Cardiac septum (tissue), 1 donor: ENCODE measurements around the gene CHRNA7. TPM values are rescaled to one million over a fixed set of nuclear protein-coding genes. Genes with fewer than 3 reads are reported as not detected.

Source experiments
- DNase-seq: peaks from one replicate; pipeline ENCODE4 v3.0.0-alpha.2; 2020; ENCODE audit warnings: low spot score
- intact Hi-C: fragments of 100-400 bp; cut with DNase I; formaldehyde crosslinking; loops from one replicate; pipeline ENCODE4 v1.14.0; 2022
- long read RNA-seq: library from polyadenylated mRNA; unstranded; transcript quantifications from one replicate; pipeline ENCODE4 v2.0.0, GENCODE V29; 2021
- total RNA-seq: library from RNA; stranded (reverse); fragmentation: NEBNext Ultra II Directional; extraction: Animal tissue kit (Norgen Biotek cat#: 25700); gene quantifications from one replicate; pipeline ENCODE4 v1.2.1, GENCODE V29; 2021
- donor health status: DM: no; HTN: no; CAD: no.

The CHRNA7 gene
- total RNA-seq: 1.1 TPM
- long read RNA-seq: 0 reads

DNA sequence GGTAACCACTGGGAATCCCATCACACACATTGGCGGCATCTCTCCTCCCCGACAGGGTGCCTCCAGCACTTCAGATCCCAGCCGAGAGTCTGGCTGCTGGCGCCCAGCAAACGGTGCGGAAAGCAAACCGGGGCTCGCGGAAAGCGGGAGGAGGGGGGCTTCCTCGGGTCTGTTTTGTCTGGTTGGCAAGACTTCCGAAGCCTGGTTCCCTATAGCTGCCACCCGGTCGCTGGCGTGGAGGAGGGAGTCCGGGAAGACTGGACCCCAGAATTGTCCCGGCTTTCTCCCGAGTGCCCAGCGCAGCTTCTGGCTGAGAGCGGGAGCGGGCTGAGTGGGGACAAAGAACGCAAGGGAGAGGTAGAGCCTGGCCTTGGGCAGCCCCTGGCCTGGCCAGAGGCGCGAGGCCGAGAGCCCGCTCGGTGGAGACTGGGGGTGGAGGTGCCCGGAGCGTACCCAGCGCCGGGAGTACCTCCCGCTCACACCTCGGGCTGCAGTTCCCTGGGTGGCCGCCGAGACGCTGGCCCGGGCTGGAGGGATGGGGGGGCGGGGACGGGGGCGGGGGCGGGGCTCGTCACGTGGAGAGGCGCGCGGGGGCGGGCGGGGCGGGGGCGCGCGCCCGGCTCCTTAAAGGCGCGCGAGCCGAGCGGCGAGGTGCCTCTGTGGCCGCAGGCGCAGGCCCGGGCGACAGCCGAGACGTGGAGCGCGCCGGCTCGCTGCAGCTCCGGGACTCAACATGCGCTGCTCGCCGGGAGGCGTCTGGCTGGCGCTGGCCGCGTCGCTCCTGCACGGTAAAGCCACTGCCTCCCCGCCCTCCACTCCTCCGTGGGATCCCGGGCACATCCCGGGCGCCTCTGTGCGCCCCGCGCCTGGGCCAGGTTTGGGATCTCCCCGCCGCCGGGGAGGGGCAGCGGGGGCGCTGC is at the start of gene CHRNA7:
CHRNA7 (plus strand) TSS at position 654 of the 920 bp plus-strand sequence; CDS start at position 734, 80 bp downstream.
- DNase-seq: no peak
- intact Hi-C loops: loop anchor here (5.0 kb wide), 1 partner anchor 77 kb away; no protein-coding TSS in a partner anchor

DNA sequence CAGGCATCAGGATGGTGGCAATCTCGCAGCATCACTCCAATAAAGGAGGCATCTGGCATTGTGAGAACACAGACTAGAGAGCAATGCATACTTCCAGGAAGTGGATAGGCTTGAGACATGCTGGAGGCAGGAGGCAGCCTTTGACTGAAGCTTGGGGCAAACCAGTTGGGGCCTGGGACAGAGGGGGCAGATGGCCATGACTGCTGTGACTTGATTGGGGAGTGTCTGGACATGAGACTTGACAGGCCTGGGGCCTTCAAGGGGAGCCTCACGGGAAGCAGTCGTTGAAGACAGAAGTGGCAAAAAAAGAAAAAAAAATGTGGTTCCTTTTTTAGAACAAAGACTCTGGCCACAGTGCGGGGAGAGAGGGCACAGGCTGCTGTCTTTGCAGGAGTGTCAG is 44.7 kb upstream of the CHRNA7 start:
- DNase-seq: no peak
- intact Hi-C loops: no loop called here

DNA sequence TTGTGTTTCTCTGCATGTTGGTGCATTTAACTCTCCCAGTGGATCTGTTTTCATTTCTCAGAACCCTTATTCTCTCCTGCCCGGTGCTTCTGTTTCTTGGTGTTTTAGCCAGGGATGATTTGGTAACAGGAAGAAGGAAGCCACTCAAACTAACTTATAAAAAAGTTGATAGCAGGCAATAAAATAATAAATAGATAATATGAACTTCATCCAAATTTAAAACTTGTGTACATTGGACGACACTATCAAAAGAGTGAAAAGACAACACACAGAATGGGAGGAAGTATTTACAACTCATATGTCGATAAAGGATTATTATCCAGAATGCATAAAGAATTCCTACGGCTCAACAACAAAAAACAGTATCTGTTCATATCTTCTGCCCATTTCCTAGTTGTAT is 37.3 kb upstream of the CHRNA7 start:
- intact Hi-C loops: loop anchor here (10.0 kb wide), 1 partner anchor 102 kb away; no protein-coding TSS in a partner anchor
- no peak for DNase-seq

DNA sequence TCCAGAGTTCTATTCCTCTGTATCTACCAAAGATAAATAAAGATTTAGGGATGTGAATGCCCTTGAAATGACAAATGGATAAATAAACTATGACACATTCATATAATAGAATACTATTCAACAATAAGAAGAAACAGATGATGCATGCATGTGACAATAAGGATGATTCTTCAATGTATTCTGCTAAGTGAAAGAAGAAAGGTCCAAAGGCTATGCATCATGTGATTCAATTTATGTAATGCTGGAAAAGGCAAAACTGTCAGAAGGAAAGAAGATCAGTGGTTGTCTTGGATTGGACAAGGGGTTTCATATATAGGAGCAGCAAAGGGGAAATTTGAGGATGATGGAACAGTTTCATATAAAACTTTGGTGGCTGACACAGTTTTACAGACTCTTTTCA is 32.6 kb upstream of the CHRNA7 start:
- intact Hi-C loops: loop anchor here (10.0 kb wide), 1 partner anchor 97 kb away; no protein-coding TSS in a partner anchor

DNA sequence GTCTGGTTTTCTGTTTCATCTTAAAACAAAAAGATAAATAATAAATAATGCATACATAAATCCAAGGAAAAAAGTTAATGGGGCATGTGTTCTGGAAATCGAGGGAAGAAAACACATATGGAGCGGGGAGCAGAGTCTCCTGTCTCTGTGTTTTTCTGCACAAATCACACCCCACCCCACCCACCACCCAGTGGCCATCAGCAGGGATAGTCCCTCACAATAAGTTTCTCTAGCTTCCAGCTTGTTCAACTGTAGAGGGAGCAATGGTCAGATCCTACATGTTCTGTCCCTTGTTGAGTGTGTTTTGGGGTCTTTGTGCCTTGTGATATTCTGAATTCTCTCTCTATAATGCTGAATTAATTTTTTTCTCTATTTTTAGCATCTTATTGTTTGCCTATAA is 26.8 kb upstream of the CHRNA7 start:
- intact Hi-C loops: no loop called here

More for the DNA sequence above, 32.6 kb upstream of the CHRNA7 start:
- DNase-seq: no peak

DNA sequence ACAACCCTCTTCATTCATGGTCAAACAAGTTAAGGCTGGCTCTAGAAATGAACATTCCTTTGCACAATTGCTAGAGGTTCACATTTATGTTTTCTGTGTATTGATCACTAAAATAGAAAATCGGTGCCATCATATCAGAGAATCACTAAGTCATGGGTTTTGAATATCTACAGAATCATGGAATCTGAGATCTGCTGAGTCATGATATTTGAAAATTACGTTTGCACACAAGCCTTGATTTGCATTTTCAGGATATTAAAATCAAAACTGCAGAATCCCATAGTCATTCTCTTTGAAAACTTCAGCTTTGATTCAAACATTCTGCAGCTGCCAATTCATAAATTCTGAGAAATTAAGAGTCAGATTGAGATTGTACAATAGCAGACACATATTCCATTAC is 26.1 kb upstream of the CHRNA7 start:
- intact Hi-C loops: no loop called here
- DNase-seq: no peak

More for the DNA sequence above, 26.8 kb upstream of the CHRNA7 start:
- DNase-seq: no peak

DNA sequence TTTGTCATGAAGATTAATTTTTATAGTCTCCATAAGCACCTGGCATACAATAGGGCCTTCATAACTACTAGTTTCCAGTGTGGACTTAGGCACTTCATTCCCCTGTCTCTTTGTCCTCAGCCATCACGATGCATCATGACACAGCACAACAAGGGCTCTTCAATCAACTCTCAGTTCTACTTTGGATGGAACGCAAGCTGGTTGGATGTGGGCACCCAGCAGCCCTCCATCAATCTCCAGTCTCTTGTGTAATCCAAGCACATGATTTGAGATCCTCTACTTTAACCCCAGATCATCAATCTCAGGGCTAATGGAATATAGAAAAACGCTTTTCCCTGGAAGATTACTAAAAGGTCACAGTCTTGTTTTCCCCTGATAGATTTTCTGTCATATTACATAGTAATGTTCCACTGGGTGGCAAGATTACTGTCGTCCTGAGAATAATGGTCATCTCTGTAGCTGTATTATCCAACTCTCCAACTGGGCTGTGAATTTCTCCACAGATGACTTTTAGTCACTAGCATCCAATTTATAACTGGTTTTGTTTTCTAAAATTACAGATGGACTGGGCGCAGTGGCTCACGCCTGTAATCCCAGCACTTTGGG is 22.9 kb upstream of the CHRNA7 start:
- intact Hi-C loops: no loop called here

DNA sequence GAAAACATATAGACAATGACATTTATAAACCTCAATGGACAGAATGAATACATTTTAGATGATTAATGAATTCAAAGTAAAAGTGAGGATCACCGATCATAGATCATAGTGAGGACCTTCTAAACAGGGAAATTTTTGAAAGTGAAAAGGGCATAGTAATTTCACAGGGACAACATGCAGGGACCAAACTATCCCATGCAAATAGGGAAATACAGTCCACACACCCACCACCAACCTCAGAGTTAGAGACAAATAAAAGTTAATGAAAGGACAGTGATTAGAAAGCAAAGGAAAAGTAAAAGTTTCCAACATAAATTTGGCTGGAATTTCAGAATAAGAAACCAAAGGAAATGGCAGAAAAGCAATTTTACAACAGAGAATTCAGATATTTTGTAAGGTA is 15.4 kb upstream of the CHRNA7 start:
- intact Hi-C loops: no loop called here
- no peak for DNase-seq

More for the DNA sequence above, 22.9 kb upstream of the CHRNA7 start:
- no peak for DNase-seq

DNA sequence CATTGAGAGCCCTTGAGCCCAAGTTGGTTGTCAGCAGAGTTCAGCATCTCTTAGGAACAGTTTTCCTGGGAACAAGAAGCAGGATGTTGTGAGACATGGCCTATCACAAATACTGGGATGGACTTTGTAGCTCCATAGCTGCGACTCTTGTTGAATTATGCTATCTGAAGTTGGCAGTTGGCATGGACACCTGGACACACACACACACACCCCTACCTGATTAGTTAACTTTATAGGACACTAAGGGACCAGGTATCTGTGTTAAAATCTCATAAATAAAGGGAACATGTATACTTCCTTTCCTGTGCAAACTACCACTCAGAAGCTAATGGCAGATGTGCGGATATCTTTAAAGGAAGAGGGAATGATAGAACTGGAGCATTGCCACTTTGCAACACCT is 10.2 kb upstream of the CHRNA7 start:
- intact Hi-C loops: no loop called here
- no peak for DNase-seq

DNA sequence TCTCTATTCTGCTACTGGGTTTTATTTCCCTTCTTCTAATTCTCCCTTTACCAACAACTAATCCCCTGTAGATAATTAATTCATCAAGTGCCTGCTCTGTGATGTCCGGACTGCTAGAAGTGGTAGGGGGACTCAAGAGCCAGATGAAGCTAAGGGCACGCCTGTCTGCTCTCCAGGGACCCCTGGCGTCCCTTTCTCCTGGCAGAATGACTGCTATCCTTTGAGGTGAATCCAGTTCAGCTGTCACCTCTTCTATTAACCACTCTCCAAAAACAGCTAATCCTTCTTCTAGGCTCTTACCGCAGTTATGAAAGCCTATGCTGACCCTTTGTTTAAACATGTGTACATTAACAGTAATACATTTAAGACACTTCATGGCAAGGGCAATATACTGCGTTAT is 1.4 kb upstream of the CHRNA7 start:
- intact Hi-C loops: no loop called here
- DNase-seq: no peak

DNA sequence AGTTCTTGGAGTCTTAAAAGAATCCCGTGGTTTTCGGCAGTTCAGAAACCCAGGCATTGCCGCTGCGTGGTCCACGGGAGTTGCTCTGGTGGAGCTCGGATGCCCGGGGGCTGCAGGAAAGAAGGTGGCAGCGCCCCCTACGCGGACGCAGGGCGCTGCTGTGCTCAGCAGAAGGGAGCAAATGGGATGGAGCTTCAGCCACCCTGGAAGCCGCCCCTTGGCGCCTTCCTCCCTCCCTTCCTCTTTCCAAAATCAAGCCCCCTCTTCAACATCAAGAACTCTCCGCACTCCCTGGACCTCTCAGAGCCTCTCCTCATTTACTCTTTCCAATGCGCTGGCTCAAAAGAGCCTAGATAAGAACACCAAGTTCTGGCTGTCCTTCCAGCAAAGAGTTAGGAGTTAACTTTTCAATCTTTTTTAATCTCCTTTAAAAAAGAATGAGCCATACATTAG is 880 bp upstream of the CHRNA7 start:
- intact Hi-C loops: no loop called here
- no peak for DNase-seq

DNA sequence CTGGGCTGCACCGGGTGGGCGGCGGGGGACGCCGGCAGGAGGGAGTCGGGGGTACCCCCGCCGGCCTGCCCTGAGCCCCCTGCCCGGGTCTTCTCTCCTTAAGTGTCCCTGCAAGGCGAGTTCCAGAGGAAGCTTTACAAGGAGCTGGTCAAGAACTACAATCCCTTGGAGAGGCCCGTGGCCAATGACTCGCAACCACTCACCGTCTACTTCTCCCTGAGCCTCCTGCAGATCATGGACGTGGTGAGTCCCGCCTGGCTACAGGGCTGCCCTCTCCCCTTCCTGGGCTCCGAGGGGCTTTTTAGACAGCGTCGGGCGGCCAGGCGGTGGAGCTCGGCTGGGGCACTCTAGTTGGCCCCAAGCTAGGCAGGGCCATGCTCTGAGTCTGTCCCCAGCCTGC is 480 bp downstream of the CHRNA7 start:
- intact Hi-C loops: loop anchor here (5.0 kb wide), 1 partner anchor 77 kb away; no protein-coding TSS in a partner anchor
- DNase-seq: no peak

DNA sequence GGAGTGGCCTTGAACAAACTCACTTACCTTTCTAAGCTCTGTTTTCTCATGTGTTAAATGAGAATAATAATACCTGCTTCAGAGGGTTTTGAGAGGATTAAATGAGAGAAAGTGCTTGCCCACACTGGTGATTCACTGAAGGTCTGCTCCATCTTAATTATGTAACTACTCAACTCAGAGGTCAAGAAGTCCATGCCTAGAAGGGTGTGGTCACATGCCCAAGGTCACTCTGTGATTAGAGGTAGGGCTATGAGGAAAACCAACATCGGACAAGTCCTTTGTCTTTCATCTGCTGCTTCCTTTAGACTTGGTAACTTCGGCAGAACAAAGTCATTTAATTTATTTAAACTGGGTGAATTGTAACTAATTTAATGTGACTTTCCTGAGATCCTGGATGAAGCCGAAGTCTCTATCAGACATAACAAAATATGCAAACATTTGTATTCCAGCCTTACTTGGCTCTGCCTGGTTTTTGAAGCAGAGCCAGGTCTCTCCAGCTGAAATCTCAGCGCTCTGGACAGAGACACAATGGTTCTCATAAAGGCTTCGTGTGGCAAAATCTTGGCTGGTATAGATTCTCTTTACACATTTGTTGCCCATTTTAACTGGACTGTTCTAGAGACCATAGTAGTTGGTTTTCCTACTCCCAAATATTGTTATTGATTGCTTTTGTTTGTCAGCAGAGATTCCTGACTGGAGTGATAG is 3.0 kb downstream of the CHRNA7 start:
- intact Hi-C loops: loop anchor here (5.0 kb wide), 1 partner anchor 74 kb away; no protein-coding TSS in a partner anchor
- no peak for DNase-seq

DNA sequence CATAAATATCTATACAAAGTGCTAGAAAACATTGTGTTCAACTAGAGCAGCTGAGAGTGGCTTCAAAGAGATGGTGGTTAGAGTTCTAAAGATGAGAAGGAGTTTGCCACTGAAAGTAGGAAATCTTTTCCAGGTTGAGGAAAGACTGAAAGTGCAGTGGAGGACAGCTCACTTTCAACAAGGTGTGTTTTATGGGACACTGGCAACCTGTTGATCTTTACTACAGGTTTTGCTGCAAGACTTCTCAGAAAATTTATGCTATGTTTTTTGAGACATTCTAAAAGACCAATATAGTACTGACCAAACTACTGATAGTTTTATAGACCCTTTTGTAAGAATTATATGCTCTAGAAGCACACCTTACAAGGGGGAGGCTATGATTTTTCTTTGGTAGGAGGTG is 3.8 kb downstream of the CHRNA7 start:
- no peak for DNase-seq
- intact Hi-C loops: loop anchor here (5.0 kb wide), 1 partner anchor 73 kb away; no protein-coding TSS in a partner anchor

DNA sequence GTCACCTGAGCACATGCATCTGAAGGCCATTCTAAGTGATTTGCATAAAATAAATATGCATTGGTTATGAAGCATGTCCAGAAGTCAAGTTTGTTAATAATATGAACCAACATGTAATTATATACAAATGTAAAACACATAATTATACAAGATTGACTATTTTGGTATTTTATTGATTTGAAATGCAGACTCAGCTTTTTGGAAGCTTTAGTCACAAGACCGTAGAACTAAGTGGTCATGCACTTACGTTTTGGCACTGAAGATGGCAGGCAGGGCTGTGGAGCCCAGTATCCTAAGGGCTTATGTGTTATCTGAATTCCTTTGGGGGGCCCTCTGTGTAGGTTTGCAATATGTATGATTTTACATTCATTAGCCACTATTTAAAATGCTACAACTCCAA is 5.0 kb downstream of the CHRNA7 start:
- DNase-seq: no peak
- intact Hi-C loops: no loop called here

DNA sequence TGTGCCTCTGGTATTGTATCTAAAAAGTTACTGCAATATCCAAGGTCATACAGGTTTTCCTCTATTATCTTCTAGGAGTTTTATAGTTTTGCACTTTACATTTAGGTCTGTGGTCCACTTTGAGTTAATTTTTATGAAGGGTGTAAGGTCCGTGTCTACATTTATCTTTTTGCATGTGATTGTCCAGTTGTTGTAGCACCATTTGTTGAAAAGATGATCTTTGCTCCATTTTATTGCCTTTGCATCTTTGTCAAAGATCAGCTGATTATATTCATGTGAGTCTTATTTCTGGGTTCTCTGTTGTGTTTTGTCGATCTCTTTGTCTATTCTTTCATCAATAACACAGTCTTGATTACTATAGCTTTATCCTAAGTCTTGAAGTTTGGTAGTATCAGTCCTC is 6.7 kb downstream of the CHRNA7 start:
- intact Hi-C loops: no loop called here

DNA sequence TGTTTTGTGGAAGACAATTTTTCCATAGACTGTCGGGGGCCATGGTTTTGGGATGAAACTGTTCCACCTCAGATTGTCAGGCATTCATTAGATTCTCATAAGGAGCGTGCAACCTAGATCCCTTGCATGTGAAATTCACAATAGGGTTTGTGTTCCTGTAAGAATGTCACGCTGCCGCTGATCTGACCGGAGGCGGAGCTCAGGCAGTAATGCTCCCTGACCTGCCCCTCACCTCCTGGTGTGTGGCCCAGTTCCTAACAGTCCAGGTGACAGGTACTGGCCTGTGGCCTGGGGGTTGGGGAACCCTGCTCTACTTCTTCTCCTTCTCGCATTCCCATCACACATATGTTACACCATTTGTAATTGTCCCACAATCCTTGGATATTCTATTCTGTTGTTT is 11.0 kb downstream of the CHRNA7 start:
- DNase-seq: no peak
- intact Hi-C loops: no loop called here

More for the DNA sequence above, 6.7 kb downstream of the CHRNA7 start:
- DNase-seq: no peak

DNA sequence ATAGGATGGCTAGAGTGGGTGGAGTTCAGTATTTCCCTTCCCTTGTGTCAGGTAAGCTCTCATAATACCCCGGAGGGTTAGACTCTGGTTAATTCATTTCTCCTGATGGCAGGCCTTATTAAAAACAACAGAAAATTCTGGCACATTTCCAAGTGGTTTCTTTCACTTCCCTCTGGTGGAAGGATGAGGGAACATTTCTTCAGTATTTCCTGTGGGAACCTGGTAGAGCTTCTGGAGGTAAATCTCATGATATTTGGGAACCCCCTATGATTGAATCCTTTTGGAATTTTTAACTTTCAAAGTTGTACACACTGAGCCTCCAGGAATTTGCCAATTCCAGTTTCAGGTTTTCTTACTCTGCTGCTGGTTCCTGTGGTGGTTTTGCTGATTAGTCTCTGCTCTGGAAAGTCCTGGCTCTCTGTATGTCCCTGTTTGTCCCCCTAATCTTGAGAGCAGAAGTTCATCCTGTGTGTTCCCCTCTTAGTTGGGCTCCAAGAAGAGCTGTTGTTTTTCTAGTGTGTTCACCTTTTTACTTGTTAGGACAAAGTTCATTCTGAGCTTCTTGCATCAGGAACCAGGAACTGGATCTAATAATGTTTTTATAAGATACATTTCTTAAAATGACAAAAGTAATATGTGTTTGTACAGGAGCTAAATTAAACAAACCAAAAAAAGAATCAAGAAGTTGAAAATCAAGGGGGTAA is 12.1 kb downstream of the CHRNA7 start:
- no peak for DNase-seq
- intact Hi-C loops: no loop called here

DNA sequence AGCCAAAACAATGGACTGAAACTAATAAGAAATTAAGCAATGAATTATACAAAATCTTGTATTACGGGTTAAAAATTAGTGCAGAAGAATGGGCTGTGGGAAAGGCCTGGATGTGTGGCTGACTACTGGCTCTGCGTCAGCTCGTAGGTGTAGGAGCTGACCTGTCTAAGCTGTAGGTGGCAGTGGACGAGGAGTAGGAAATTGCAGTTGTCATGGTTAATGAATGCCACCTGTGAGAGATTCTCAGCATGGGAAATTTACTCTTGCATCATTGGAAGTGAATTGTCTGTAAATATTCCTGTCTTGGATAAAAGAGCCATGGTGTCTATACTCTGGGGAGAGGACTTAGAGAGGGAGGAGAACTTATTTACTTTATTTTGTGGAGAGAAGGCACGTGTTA is 23.4 kb downstream of the CHRNA7 start:
- no peak for DNase-seq

More for the DNA sequence above, 23.4 kb downstream of the CHRNA7 start:
- intact Hi-C loops: no loop called here
